Neural cell (in vitro differentiated cells): ENCODE data around the gene RASD1.

Experiments used
- EP300 ChIP-seq: fragments of 450-650 bp; conservative IDR thresholded peaks from 2 replicates; pipeline ENCODE4 v1.6.1; 2014; ENCODE audit warnings: antibody characterized with exemption, mild to moderate bottlenecking, moderate library complexity; ENCODE audit not compliant: poor library complexity, severe bottlenecking
- RAD21 ChIP-seq: fragments of 450-650 bp; conservative IDR thresholded peaks from 2 replicates; pipeline ENCODE4 v1.6.1; 2014; ENCODE audit warnings: antibody characterized with exemption, mild to moderate bottlenecking, moderate library complexity
- REST ChIP-seq: IDR thresholded peaks from 2 replicates; pipeline ENCODE4 v1.6.1; 2012; ENCODE audit warnings: borderline replicate concordance

GRCh38 chr17:17491546-17491988, 4.6 kb downstream of the RASD1 start:
- TF ChIP-seq EP300 (no peak), RAD21 (no peak), REST (no peak)
